ENCODE results near the gene AIM2.

DNA sequence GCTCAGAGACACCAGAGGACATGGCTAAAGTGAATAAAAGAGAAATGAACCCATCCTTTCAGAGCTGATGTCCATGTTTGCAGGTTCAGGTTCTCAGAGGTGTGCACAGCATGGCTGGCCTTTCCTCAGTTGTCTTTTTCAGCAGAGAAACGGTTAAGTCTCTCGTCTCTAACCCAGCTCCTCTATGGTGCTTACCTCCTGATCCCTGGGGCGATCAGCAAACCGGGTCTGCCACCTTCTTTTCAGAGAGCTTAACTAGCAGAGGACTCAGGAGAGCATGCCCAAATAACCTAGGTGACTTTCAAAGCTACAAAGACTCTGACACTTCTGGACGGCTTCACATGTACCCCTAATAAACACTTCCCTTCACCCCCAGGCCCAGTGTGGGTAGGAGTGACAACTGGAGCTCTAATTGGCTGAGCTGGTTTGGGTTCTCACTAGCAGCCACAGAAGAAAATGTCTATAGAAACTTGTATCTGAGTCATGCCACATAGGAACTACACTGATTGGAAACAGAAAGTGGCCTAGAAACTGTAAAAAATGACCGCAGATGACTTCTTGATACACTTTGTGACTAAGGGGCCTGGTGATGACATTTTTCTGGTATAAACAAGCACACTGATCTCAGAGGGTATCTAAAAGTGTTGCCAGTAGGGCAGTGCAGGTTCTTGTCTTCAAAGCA is at the start of gene AIM2:
- no peak for TF ChIP-seq SIN3A (IDR thresholded peaks at IDR 0.05; ENCODE audit: borderline replicate concordance, insufficient read depth, low read length)
- no peak for TF ChIP-seq POLR2AphosphoS5 (IDR thresholded peaks at IDR 0.05; ENCODE audit: low read depth, low read length)
- TF ChIP-seq, protein P1, sequence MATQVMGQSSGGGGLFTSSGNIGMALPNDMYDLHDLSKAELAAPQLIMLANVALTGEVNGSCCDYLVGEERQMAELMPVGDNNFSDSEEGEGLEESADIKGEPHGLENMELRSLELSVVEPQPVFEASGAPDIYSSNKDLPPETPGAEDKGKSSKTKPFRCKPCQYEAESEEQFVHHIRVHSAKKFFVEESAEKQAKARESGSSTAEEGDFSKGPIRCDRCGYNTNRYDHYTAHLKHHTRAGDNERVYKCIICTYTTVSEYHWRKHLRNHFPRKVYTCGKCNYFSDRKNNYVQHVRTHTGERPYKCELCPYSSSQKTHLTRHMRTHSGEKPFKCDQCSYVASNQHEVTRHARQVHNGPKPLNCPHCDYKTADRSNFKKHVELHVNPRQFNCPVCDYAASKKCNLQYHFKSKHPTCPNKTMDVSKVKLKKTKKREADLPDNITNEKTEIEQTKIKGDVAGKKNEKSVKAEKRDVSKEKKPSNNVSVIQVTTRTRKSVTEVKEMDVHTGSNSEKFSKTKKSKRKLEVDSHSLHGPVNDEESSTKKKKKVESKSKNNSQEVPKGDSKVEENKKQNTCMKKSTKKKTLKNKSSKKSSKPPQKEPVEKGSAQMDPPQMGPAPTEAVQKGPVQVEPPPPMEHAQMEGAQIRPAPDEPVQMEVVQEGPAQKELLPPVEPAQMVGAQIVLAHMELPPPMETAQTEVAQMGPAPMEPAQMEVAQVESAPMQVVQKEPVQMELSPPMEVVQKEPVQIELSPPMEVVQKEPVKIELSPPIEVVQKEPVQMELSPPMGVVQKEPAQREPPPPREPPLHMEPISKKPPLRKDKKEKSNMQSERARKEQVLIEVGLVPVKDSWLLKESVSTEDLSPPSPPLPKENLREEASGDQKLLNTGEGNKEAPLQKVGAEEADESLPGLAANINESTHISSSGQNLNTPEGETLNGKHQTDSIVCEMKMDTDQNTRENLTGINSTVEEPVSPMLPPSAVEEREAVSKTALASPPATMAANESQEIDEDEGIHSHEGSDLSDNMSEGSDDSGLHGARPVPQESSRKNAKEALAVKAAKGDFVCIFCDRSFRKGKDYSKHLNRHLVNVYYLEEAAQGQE (IDR thresholded peaks at IDR 0.05; ENCODE audit: insufficient read depth in 1 of 2, low read depth in 2 of 2, low read length in 2 of 2) = no peak
- no peak for TF ChIP-seq TAF1 (IDR thresholded peaks at IDR 0.05; ENCODE audit: borderline replicate concordance, insufficient read depth, low read length)
